B cell (primary cell): ENCODE measurements around the gene ADRB1.

Experiments
- EZH2 ChIP-seq: IDR thresholded peaks from 2 replicates; pipeline ENCODE4 v1.6.1; 2012; ENCODE audit warnings: borderline replicate concordance, low read depth, mild to moderate bottlenecking, moderate library complexity, low read length; ENCODE audit not compliant: insufficient read depth, poor library complexity, severe bottlenecking
- TF ChIP-seq, protein P1 (sequence below): fragments of 200-600 bp; IDR thresholded peaks from one replicate; pipeline ENCODE4 v1.8.0; 2022; ENCODE audit warnings: antibody characterized with exemption, mild to moderate bottlenecking

DNA sequence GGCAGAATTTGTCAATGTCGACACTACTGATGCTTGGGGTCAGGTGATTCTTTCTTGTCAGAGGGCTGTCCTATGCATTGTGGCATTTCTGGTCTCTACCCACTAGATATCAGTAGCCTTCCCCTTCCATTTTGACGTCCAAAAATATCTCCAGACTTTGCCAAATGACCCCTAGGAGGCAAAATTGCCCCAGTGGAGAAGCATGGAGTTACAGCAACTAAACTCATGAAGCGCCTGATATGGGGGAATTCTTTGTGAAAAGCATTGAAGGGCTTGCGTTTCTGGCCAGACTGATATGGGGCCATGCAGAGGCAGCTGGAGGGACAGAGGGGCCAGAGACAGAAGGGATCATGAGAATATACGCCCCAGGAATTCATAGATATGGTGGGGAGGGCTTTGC lies 43.6 kb downstream of the ADRB1 start:
- TF ChIP-seq, protein P1, sequence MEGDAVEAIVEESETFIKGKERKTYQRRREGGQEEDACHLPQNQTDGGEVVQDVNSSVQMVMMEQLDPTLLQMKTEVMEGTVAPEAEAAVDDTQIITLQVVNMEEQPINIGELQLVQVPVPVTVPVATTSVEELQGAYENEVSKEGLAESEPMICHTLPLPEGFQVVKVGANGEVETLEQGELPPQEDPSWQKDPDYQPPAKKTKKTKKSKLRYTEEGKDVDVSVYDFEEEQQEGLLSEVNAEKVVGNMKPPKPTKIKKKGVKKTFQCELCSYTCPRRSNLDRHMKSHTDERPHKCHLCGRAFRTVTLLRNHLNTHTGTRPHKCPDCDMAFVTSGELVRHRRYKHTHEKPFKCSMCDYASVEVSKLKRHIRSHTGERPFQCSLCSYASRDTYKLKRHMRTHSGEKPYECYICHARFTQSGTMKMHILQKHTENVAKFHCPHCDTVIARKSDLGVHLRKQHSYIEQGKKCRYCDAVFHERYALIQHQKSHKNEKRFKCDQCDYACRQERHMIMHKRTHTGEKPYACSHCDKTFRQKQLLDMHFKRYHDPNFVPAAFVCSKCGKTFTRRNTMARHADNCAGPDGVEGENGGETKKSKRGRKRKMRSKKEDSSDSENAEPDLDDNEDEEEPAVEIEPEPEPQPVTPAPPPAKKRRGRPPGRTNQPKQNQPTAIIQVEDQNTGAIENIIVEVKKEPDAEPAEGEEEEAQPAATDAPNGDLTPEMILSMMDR, result no peak
- no peak for TF ChIP-seq EZH2
